ENCODE data around the gene EYA2.

The EYA2 gene

GRCh38 chr20:47143657-47144056 is 249.0 kb downstream of the EYA2 start:
- DNase-seq (ENCODE audit: low read depth) = no peak
- TF ChIP-seq CTCF (IDR thresholded peaks at IDR 0.05; ENCODE audit: control insufficient read depth, extremely low read depth, insufficient read depth) = no peak
- H3K4me3 ChIP-seq (ENCODE audit: low read depth, low read length) = no peak overlapping the region

- no peak overlapping the region for H3K4me3 ChIP-seq (ENCODE audit: low read depth, low read length)
- no peak for DNase-seq (ENCODE audit: low read depth)
Observed at GRCh38 chr20:47144463-47144862, 249.8 kb downstream of the EYA2 start.

GRCh38 chr20:47146686-47147085 is 252.0 kb downstream of the EYA2 start:
- H3K4me3 ChIP-seq (ENCODE audit: low read depth, low read length) = no peak overlapping the region
- no peak for TF ChIP-seq CTCF (IDR thresholded peaks at IDR 0.05; ENCODE audit: control insufficient read depth, extremely low read depth, insufficient read depth)
- no peak for DNase-seq (ENCODE audit: low read depth)

More at GRCh38 chr20:47144463-47144862, 249.8 kb downstream of the EYA2 start:
- TF ChIP-seq CTCF (IDR thresholded peaks at IDR 0.05; ENCODE audit: control insufficient read depth, extremely low read depth, insufficient read depth) = no peak

- H3K4me3 ChIP-seq (ENCODE audit: low read depth, low read length) = no peak overlapping the region
- TF ChIP-seq CTCF (IDR thresholded peaks at IDR 0.05; ENCODE audit: control insufficient read depth, extremely low read depth, insufficient read depth) = no peak
- no peak for DNase-seq (ENCODE audit: low read depth)
Observed at GRCh38 chr20:47148059-47148458, 253.4 kb downstream of the EYA2 start.

- no peak overlapping the region for H3K4me3 ChIP-seq (ENCODE audit: low read depth, low read length)
- no peak for TF ChIP-seq CTCF (IDR thresholded peaks at IDR 0.05; ENCODE audit: control insufficient read depth, extremely low read depth, insufficient read depth)
- DNase-seq (ENCODE audit: low read depth) = no peak
Observed at GRCh38 chr20:47149939-47150338, 255.3 kb downstream of the EYA2 start.

GRCh38 chr20:47150403-47151152 is 255.9 kb downstream of the EYA2 start:
- peak; percentile 72 for TF ChIP-seq CTCF (IDR thresholded peaks at IDR 0.05; ENCODE audit: control insufficient read depth, extremely low read depth, insufficient read depth)
- peak; percentile 39 for DNase-seq (ENCODE audit: low read depth)
- H3K4me3 ChIP-seq (ENCODE audit: low read depth, low read length) = no peak overlapping the region

GRCh38 chr20:47152068-47152467 is 257.4 kb downstream of the EYA2 start:
- TF ChIP-seq CTCF (IDR thresholded peaks at IDR 0.05; ENCODE audit: control insufficient read depth, extremely low read depth, insufficient read depth) = no peak
- H3K4me3 ChIP-seq (ENCODE audit: low read depth, low read length) = no peak overlapping the region
- DNase-seq (ENCODE audit: low read depth) = no peak

Measured in LNCaP clone FGC (cell line).